ENCODE data around the gene FARS2. TPM values are rescaled to one million over a fixed set of nuclear protein-coding genes. Genes with fewer than 3 reads are reported as not detected.

The FARS2 gene
- polyA plus RNA-seq, 1 donor (not counting 4 experiments of a cell fraction or from before 2014, with no cell fraction given) = 21.3 TPM

GRCh38 chr6:5529015-5529414 lies 267.7 kb downstream of the FARS2 start:
- Histone ChIP-seq H3K4me2 (ENCODE audit: control insufficient read depth, extremely low read depth, insufficient read depth, low read depth, low read length) (no peak overlapping the region), H2AFZ (ENCODE audit: control insufficient read depth, low read length) (no peak overlapping the region), H3K9me1 (ENCODE audit: control insufficient read depth, extremely low read depth, insufficient read depth, low read length) (no peaks in the 10 kb centered on the region), H3K9me3 (ENCODE audit: control insufficient read depth, low read depth, low read length) (no peaks in the 10 kb centered on the region), H3K27ac (ENCODE audit: control insufficient read depth, insufficient read depth, low read length) (no peak overlapping the region), H3K79me2 (ENCODE audit: control insufficient read depth, insufficient read depth, low read length) (no peaks in the 10 kb centered on the region), H3K27me3 (ENCODE audit: control insufficient read depth, extremely low read depth, insufficient read depth, low read length) (no peaks in the 10 kb centered on the region), H3K4me1 (ENCODE audit: control insufficient read depth, extremely low read depth, insufficient read depth, low read length) (no peaks in the 10 kb centered on the region), H3K36me3 (ENCODE audit: control insufficient read depth in 2 of 2, extremely low read depth in 1 of 2, insufficient read depth in 2 of 2, low read length in 2 of 2) (no peaks in the 10 kb centered on the region), H4K20me1 (ENCODE audit: control insufficient read depth, extremely low read depth, insufficient read depth, low read length) (no peaks in the 10 kb centered on the region), H3K4me3 (ENCODE audit: control insufficient read depth in 2 of 3, extremely low read depth in 1 of 3, insufficient read depth in 2 of 3, low read depth in 1 of 3, low read length in 3 of 3) (no peak overlapping the region), H3K9ac (ENCODE audit: control insufficient read depth, extremely low read depth, insufficient read depth, low read length) (no peak overlapping the region)
- TF ChIP-seq EZH2 (IDR thresholded peaks at IDR 0.05; ENCODE audit: low read length) (no peak), CTCF (optimal IDR thresholded peaks at IDR 0.05 in 1 of 3, IDR thresholded peaks at IDR 0.05 in 1 of 3, conservative IDR thresholded peaks at IDR 0.05 in 1 of 3; ENCODE audit: extremely low read depth in 1 of 3, insufficient read depth in 2 of 3, low read length in 3 of 3) (no peak)
- DNase-seq (ENCODE audit: low read depth, low spot score) (no peak), FAIRE-seq (no peak)
- dilution Hi-C loops (cut with MboI; ENCODE audit: extremely low pct_ligation_motif_present, low sequenced_read_pairs) = no loop called here

- no peaks in the 10 kb centered on the region for H4K20me1 ChIP-seq (ENCODE audit: control insufficient read depth, extremely low read depth, insufficient read depth, low read length)
- no peak overlapping the region for H3K4me3 ChIP-seq (ENCODE audit: control insufficient read depth in 2 of 3, extremely low read depth in 1 of 3, insufficient read depth in 2 of 3, low read depth in 1 of 3, low read length in 3 of 3)
- H3K4me1 ChIP-seq (ENCODE audit: control insufficient read depth, extremely low read depth, insufficient read depth, low read length) = no peaks in the 10 kb centered on the region
- H3K36me3 ChIP-seq (ENCODE audit: control insufficient read depth in 2 of 2, extremely low read depth in 1 of 2, insufficient read depth in 2 of 2, low read length in 2 of 2) = no peaks in the 10 kb centered on the region
- no peaks in the 10 kb centered on the region for H3K9me1 ChIP-seq (ENCODE audit: control insufficient read depth, extremely low read depth, insufficient read depth, low read length)
- H3K9ac ChIP-seq (ENCODE audit: control insufficient read depth, extremely low read depth, insufficient read depth, low read length) = no peak overlapping the region
- dilution Hi-C loops (cut with MboI; ENCODE audit: extremely low pct_ligation_motif_present, low sequenced_read_pairs) = no loop called here
- no peaks in the 10 kb centered on the region for H3K27me3 ChIP-seq (ENCODE audit: control insufficient read depth, extremely low read depth, insufficient read depth, low read length)
- no peaks in the 10 kb centered on the region for H3K9me3 ChIP-seq (ENCODE audit: control insufficient read depth, low read depth, low read length)
- no peak overlapping the region for H2AFZ ChIP-seq (ENCODE audit: control insufficient read depth, low read length)
- FAIRE-seq (no peak), DNase-seq (ENCODE audit: low read depth, low spot score) (no peak)
- no peaks in the 10 kb centered on the region for H3K79me2 ChIP-seq (ENCODE audit: control insufficient read depth, insufficient read depth, low read length)
- no peak overlapping the region for H3K4me2 ChIP-seq (ENCODE audit: control insufficient read depth, extremely low read depth, insufficient read depth, low read depth, low read length)
- H3K27ac ChIP-seq (ENCODE audit: control insufficient read depth, insufficient read depth, low read length) = no peak overlapping the region
- TF ChIP-seq CTCF (optimal IDR thresholded peaks at IDR 0.05 in 1 of 3, IDR thresholded peaks at IDR 0.05 in 1 of 3, conservative IDR thresholded peaks at IDR 0.05 in 1 of 3; ENCODE audit: extremely low read depth in 1 of 3, insufficient read depth in 2 of 3, low read length in 3 of 3) (no peak), EZH2 (IDR thresholded peaks at IDR 0.05; ENCODE audit: low read length) (no peak)
Measured at GRCh38 chr6:5529733-5530132, 268.4 kb downstream of the FARS2 start.
